ENCODE data around the gene SAFB2. TPM values are rescaled to one million over a fixed set of nuclear protein-coding genes. Genes with fewer than 3 reads are reported as not detected.

SAFB2 gene
- total and polyA plus RNA-seq, 10 of the 15 experiments (the other 5 are each of a cell fraction or from before 2014, with no cell fraction given) = 4.5 to 89.2 (median 42.9) TPM

- TF ChIP-seq SRF (IDR thresholded peaks at IDR 0.05; ENCODE audit: low read depth in 2 of 2, low read length in 2 of 2) (no peak), CBX3 (IDR thresholded peaks at IDR 0.05; ENCODE audit: borderline replicate concordance, low read depth) (no peak), KAT2A (conservative IDR thresholded peaks at IDR 0.05; ENCODE audit: control insufficient read depth, low read depth, low read length) (no peak), EGR1 (IDR thresholded peaks at IDR 0.05; ENCODE audit: borderline replicate concordance in 1 of 2, low read depth in 2 of 2, low read length in 2 of 2) (no peak), BMI1 (IDR thresholded peaks at IDR 0.05; ENCODE audit: borderline replicate concordance) (no peak), KLF5 (IDR thresholded peaks at IDR 0.05; ENCODE audit: partially characterized antibody) (no peak), RB1 (IDR thresholded peaks at IDR 0.05; ENCODE audit: borderline replicate concordance) (no peak), SREBF2 (IDR thresholded peaks at IDR 0.05; ENCODE audit: low read length) (no peak), CTCF (IDR thresholded peaks at IDR 0.05 in 2 of 3, conservative IDR thresholded peaks at IDR 0.05 in 1 of 3; ENCODE audit: control insufficient read depth in 2 of 3, extremely low read depth in 1 of 3, insufficient read depth in 1 of 3, low read depth in 3 of 3, low read length in 3 of 3) (no peak)
Observed at GRCh38 chr19:5580161-5580571, 42.4 kb downstream of the SAFB2 start (continued).

- H3K4me2 ChIP-seq (ENCODE audit: control insufficient read depth, insufficient read depth) = no peak overlapping the region
- no peak for TF ChIP-seq REST (IDR thresholded peaks at IDR 0.05; ENCODE audit: low read depth, low read length)
- no peak for TF ChIP-seq PAX8 (IDR thresholded peaks at IDR 0.05)
- TF ChIP-seq SREBF1 (IDR thresholded peaks at IDR 0.05; ENCODE audit: low read length) = no peak
- ATAC-seq (no peak), DNase-seq (ENCODE audit: low read depth, low spot score) (no peak), FAIRE-seq (no peak)
- H3K36me3 ChIP-seq (ENCODE audit: control insufficient read depth in 2 of 2, insufficient read depth in 2 of 2, low read length in 1 of 2) = no peaks in the 10 kb centered on the region; a peak in 1 of 4 replicates
- RAD21 ChIA-PET (ENCODE audit: unreplicated experiment) = interaction anchor here (0.6 to 1.5 kb wide), 2 partner anchors 141 to 329 kb away, joined by 3 read pairs; partner anchors contain the start of genes CATSPERD and LONP1
- H3K27ac ChIP-seq (ENCODE audit: control insufficient read depth, insufficient read depth) = no peak overlapping the region
- no peak overlapping the region for H3K4me3 ChIP-seq
- CTCF ChIA-PET = no interaction called here
- no TSS peak for BruUV-seq (replicated peaks)
- 98% methylated on average over 5 of the region's 7 CpGs for WGBS (ENCODE audit: insufficient coverage, insufficient replicate concordance, low lambda C conversion rate, missing lambda C conversion rate)
- H3K4me1 ChIP-seq (ENCODE audit: control insufficient read depth, insufficient read depth, low read length) = no peaks in the 10 kb centered on the region
- no peak overlapping the region for H3K9ac ChIP-seq (ENCODE audit: control insufficient read depth, insufficient read depth, low read length)
- intact Hi-C loops (cut with micrococcal nuclease; ENCODE audit: unreplicated experiment) = no loop called here
- H4K20me1 ChIP-seq (ENCODE audit: control insufficient read depth, insufficient read depth) = no peaks in the 10 kb centered on the region
- H3K27me3 ChIP-seq (replicated peaks in 1 of 2; ENCODE audit: control insufficient read depth in 2 of 2, insufficient read depth in 2 of 2, low read length in 1 of 2) = no peaks in the 10 kb centered on the region
- no peak overlapping the region for H2AFZ ChIP-seq (ENCODE audit: control insufficient read depth, low read depth, low read length)
- no peaks in the 10 kb centered on the region for H3K79me2 ChIP-seq (ENCODE audit: control insufficient read depth, insufficient read depth, low read length)
- in situ Hi-C loops (cut with MboI) = loop anchor here (5.0 kb wide), 1 partner anchor 522 kb away; no protein-coding TSS in a partner anchor
- POLR2A ChIA-PET = no interaction called here
- H3K9me3 ChIP-seq (replicated peaks; ENCODE audit: control insufficient read depth, insufficient read depth, low read length) = no peaks in the 10 kb centered on the region
- SMC1A ChIA-PET (ENCODE audit: uncharacterized antibody, unreplicated experiment) = no interaction called here
Observed at GRCh38 chr19:5579697-5580096, 42.9 kb downstream of the SAFB2 start.
